Stimulated activated naive CD8-positive, alpha-beta T cell treated with anti-CD3 and anti-CD28 coated beads, Interleukin-15, amount 100 ng/mL, for 72 hours (primary cell): ENCODE measurements around the gene KRTAP2-3.
A peak's percentile ranks its signal among the peaks of the same experiment; 100 is the strongest.
"Not testable (repeated sequence)": the region's sequence is repeated elsewhere in the genome, so short reads cannot be mapped to it uniquely, and the experiment has no call there.

Source experiments
- ATAC-seq: fragments of 150-1000 bp; cut with Tn5 transposase; 2 replicates; pipeline ENCODE4 v1.10.0; 2021; ENCODE audit warnings: mild to moderate bottlenecking, moderate library complexity
- DNase-seq, 2 donors: peaks; one replicate each; pipeline ENCODE4 v3.0.0; 2021 to 2022
- H3K27ac Mint-ChIP-seq, 2 donors: one replicate each; pipeline ENCODE4 v1.8.0; 2022; ENCODE audit warnings: mild to moderate bottlenecking in 2 of 2, mixed read lengths in 2 of 2, moderate library complexity in 2 of 2
- H3K27me3 Mint-ChIP-seq: one replicate; pipeline ENCODE4 v1.8.0; 2022; ENCODE audit warnings: mixed read lengths
- H3K4me1 Mint-ChIP-seq: one replicate; pipeline ENCODE4 v1.8.0; 2022; ENCODE audit warnings: mild to moderate bottlenecking, mixed read lengths
- H3K4me3 Mint-ChIP-seq, 2 donors: one replicate each; pipeline ENCODE4 v1.8.0; 2022; ENCODE audit warnings: mild to moderate bottlenecking in 2 of 2, mixed read lengths in 2 of 2, moderate library complexity in 1 of 2
- H3K9me3 Mint-ChIP-seq, 2 donors: one replicate each; pipeline ENCODE4 v1.8.0; 2022; ENCODE audit warnings: mixed read lengths in 2 of 2

Gene KRTAP2-3

DNA sequence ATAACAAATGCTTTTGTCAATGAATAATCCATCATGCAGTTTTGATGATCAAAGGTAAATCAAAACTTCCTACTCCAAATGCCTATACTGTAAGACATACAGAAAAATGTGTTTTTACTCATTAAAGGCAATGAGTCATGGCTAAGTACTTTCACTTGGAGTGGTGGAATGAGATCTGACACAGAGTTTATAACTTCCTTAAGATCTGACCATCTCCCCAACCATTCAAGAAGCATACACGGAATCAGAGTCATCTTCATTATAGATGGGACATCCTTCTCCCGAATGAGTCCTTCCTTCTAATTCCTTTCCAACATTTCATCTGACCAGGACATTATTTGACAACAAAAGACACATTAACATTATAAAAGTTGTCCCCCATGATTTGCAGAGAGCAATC lies 23.5 kb upstream of the KRTAP2-3 start:
- not testable (repeated sequence) for H3K4me3 Mint-ChIP-seq, H3K27me3 Mint-ChIP-seq, H3K9me3 Mint-ChIP-seq, ATAC-seq, H3K27ac Mint-ChIP-seq, H3K4me1 Mint-ChIP-seq, DNase-seq

DNA sequence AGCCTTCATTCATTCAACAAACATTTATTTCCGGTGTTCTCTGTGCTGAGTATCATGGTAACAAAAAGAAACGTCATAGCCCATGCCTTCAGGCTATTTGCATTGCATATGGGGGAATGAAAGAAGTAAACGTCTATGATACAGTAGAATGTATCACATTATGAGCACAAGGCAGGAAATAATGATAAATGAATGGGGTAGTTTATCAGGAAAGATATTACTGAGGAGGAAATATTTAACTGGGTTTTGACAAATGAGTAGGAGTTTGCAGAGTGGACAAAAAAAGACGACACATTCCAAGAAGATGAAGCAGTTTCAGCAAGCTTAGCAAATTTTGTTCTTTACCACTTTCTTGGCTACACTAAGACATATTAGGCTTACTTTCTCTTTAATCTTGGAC lies 22.7 kb upstream of the KRTAP2-3 start:
- DNase-seq: no peak
- H3K9me3 Mint-ChIP-seq: no peaks in the 10 kb centered on the region
- no peak overlapping the region for H3K27ac Mint-ChIP-seq
- H3K4me3 Mint-ChIP-seq: no peak overlapping the region
- no peaks in the 10 kb centered on the region for H3K4me1 Mint-ChIP-seq
- no peaks in the 10 kb centered on the region for H3K27me3 Mint-ChIP-seq
- no peak for ATAC-seq

DNA sequence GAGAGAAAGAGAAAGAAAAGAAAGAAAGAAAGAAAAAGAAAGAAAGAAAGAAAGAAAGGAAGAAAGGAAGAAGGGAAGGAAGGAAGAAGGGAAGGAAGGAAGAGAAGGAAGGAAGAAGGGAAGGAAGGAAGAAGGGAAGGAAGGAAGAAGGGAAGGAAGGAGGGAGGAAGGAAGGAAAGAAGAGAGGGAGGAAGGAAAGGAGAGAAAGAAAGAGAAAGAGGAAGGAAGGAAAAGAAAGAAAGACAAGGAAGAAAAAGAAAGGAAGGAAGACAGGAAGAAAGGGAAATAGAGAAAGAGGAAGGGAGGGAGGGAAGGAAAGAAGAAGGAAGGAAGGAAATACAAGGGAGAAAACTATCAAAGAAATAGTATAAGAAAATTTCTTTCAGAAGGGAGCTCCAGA lies 16.9 kb upstream of the KRTAP2-3 start:
- no peak overlapping the region for H3K27ac Mint-ChIP-seq
- H3K9me3 Mint-ChIP-seq: peaks cover 0 to 6% of the 10 kb centered on the region in 2 donors
- no peak for ATAC-seq
- H3K4me3 Mint-ChIP-seq: no peak overlapping the region
- DNase-seq: no peak
- no peaks in the 10 kb centered on the region for H3K4me1 Mint-ChIP-seq
- peaks cover 10% of the 10 kb centered on the region for H3K27me3 Mint-ChIP-seq

DNA sequence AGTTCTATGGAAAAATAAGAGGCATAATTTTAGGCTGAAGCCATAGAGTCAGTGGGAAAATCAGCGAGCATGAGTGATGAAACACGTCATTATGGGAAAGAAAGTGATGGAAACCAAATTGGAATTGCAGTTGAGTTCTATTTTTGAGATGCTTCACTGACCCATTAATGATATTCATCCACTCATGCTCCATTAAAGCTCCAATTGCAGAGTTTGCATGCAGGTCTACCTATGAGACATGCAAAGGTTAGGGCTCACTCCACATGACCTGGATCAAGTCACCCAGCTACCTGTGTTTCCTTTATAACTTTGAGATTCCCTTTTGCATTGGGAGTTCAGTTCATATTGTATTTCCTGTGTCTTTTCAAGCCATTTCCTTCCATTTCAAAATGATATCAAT lies 13.8 kb upstream of the KRTAP2-3 start:
- no peak overlapping the region for H3K27ac Mint-ChIP-seq
- DNase-seq (no peak), ATAC-seq (no peak)
- H3K27me3 Mint-ChIP-seq: peaks cover 10% of the 10 kb centered on the region
- H3K4me1 Mint-ChIP-seq: no peaks in the 10 kb centered on the region
- no peak overlapping the region for H3K4me3 Mint-ChIP-seq
- peaks cover 0 to 6% of the 10 kb centered on the region in 2 donors for H3K9me3 Mint-ChIP-seq

DNA sequence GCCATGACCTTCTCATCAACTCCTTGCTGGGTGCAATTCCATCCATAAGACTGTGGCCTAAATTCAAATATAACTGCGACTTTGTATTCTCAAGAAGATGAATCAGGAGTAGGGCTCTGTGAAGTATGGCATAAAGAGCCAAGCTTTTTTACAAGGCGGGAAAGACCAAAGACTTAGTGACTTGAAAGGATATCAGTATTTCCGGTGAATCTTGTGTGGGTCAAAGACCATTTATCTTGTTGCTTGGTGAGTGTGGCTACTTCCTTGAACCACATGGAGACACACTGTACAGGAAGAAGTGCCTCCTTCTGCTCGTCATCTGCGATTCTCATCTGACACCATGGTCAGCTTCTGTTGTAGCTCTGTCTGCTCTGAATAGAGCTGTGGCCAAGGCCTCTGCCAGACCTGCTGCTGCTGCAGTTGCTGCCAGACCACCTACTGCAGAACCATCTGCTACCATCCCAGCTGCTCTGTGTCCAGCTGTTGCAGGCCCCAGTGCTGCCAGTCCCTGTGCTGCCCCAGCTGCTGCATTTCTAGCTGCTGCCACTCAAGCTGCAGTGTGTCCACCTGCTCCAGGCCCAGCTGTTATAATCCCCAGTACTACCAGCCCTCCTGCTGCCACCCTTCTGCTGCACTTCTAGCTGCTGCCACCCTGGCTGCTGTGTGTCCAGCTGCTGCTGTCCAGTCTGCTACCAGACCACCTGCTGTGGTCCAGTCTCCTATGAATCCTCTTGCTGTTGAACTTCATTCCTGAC lies 11.9 kb upstream of the KRTAP2-3 start:
- Mint-ChIP-seq H3K4me3 (no peak overlapping the region), H3K27me3 (peaks cover 10% of the 10 kb centered on the region), H3K27ac (peak overlapping the region in 1 of 2 donors; percentile 55), H3K4me1 (no peaks in the 10 kb centered on the region), H3K9me3 (peaks cover 0 to 5% of the 10 kb centered on the region in 2 donors)
- DNase-seq (no peak), ATAC-seq (no peak)

DNA sequence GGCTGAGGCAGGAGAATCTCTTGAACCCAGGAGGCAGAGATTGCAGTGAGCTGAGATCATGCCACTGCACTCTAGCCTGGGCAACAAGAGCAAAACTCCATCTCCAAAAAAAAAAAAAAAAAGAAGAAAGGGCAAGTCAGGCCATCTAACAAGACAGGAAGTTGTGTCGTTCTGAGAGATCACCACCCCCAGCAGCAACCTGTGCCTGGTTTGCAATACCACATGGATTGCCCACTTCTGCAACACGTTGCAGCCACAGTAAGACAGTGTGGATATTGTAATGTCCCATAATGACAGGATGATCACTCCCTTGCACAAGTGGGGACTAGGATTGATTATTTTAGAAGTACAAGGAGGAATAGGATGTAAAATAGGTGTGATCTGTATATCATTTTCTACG lies 9.1 kb upstream of the KRTAP2-3 start:
- Mint-ChIP-seq H3K27ac (no peak overlapping the region), H3K4me3 (no peak overlapping the region), H3K9me3 (no peaks in the 10 kb centered on the region), H3K27me3 (no peaks in the 10 kb centered on the region), H3K4me1 (peaks cover 6% of the 10 kb centered on the region)
- ATAC-seq (no peak), DNase-seq (no peak)

DNA sequence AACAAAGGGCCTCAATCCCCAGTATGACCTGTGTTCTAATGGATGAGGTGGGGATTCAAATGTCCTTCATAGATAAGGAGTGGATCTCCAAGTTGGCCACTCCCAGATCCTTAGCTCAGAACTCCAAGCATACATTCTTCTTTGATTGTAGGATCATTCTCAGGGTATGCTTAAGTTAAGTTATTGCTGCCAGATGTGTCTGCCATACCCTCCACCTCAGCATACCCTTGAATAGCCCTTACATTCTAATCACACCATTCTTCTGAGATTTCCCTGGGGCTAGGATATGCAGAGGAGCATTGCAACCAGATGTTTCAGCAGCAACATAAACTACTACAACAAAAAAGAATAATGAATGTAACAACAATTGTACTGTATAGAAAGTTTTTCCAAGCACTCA lies 7.4 kb upstream of the KRTAP2-3 start:
- H3K27me3 Mint-ChIP-seq: no peaks in the 10 kb centered on the region
- no peak for ATAC-seq
- peaks cover 6% of the 10 kb centered on the region for H3K4me1 Mint-ChIP-seq
- H3K4me3 Mint-ChIP-seq: no peak overlapping the region
- no peak overlapping the region for H3K27ac Mint-ChIP-seq
- DNase-seq: no peak
- no peaks in the 10 kb centered on the region for H3K9me3 Mint-ChIP-seq

DNA sequence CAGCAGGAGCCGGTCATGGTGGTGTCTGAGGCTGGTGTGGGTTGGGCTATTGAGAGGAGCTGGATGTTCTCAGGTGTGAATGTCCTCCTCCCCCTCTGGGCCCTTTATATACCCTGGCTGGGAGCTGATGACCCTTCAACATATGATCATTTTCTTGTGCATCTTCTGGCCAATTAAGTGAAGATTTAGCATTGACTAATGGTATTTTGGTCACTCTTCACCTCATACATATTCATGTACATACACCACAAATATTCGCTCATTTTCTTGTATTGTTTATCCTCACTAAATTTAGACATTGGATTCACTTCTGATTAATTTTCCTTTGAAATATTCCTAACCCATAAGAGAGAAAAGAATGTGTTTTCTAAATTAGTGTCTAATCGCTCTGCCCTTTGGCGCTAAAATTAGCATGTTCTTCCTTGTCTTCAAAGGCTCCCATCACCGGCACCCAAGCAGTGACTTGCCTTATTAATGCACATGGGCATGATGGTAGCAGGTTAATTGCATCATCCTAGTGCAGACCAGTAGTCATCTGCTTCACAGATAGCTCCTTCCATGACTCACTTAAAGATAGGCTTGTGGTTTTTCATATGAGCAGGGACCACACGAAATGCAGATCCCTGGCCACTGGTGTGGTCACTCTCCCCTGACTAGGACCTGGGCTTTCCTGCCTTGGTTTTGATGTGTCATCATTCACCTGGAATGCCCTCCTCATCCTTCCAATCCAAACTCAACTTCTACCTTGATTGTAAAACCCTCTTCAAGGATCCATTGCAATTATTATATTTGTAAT lies 6.1 kb upstream of the KRTAP2-3 start, which contains the start of gene KRTAP2-4:
TSS of gene KRTAP2-4 (minus strand) at position 51 of the 796 bp plus-strand sequence. CDS start at position 17, 34 bp downstream.
- H3K27ac Mint-ChIP-seq: peak within 1 kb of the TSS in 1 of 2 donors; percentile 68
- peaks cover 6% of the 10 kb centered on the region for H3K4me1 Mint-ChIP-seq
- no peak for DNase-seq
- peak; percentile 56 for ATAC-seq
- no peak within 1 kb of the TSS for H3K4me3 Mint-ChIP-seq
- H3K9me3 Mint-ChIP-seq: no peaks in the 10 kb centered on the region
- peaks cover 3% of the 10 kb centered on the region for H3K27me3 Mint-ChIP-seq

DNA sequence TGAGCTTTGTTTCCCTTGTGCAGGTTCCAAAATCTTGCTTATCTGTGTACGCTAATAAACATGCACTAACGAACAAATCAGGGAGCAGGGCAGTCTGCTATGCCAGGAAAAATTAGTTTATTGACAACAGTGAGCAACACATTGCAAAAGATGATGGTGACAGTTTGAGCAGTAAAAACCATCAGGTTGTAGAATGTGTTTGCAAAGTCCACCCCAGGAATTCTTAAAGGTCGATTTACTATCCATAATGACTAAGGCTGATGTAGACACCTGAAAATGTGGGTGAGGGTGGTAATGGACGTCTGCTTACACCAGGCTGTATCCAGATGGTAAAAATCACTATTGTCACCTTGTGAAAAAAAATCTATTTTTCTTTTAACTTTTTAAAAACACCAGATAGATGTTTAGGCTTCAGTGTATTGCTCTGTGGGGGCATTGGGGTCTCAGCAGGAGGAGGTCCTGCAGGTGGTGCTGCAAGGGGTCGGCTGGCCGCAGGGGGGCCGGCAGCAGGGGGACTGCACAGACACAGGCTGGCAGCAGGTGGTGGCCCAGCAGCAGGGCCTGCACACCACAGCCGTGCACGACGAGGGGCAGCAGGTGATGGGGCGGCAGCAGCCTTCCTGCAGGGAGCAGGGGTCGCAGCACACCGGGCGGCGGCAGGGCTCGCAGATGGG lies 5.2 kb upstream of the KRTAP2-3 start:
- H3K4me3 Mint-ChIP-seq, ATAC-seq, H3K27ac Mint-ChIP-seq, H3K9me3 Mint-ChIP-seq, DNase-seq, H3K4me1 Mint-ChIP-seq: not testable (repeated sequence)
- peaks cover 11% of the 10 kb centered on the region for H3K27me3 Mint-ChIP-seq

DNA sequence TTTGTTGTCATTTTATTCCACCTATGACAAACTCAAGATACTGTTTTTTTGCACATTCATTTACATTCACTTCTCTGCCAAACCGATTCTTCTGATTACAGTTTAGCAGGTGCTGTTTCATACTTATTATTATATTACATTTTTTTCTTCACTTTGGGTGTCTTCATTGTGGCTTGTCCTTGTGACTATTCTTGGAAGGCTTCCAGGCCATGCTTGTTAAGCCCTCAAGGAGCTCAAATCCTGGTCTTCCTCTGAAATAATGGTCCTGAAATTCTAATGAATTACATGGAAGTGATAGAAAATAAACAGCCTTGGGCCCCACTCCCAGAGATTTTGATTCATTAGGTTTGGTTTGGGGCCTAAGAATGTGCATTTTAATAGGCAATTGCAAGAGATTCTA lies 4.4 kb upstream of the KRTAP2-3 start:
- DNase-seq (no peak), ATAC-seq (no peak)
- H3K27ac Mint-ChIP-seq: no peak overlapping the region
- H3K4me1 Mint-ChIP-seq: peaks cover 6% of the 10 kb centered on the region
- H3K4me3 Mint-ChIP-seq: no peak overlapping the region
- H3K27me3 Mint-ChIP-seq: peaks cover 20% of the 10 kb centered on the region
- H3K9me3 Mint-ChIP-seq: no peaks in the 10 kb centered on the region

DNA sequence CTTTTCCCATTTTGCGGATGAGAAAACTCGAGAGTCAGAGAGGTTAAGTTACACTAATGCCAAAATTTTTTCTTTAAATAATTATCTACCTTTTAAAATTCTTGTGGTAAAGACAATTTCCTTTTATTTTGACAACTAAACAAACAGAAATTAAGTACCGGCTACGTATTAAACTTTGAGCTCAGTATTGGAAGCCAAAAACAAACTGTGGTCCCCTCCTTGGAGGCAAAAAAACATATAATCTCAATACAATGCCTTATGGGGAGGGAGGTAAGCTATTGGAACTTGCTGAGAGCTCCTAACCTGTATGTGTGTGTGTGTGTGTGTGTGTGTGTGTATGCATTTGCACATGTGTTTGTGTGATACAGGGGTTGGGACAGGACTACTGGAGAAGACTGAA lies 3.5 kb upstream of the KRTAP2-3 start:
- no peak overlapping the region for H3K4me3 Mint-ChIP-seq
- no peak overlapping the region for H3K27ac Mint-ChIP-seq
- DNase-seq (no peak), ATAC-seq (no peak)
- peaks cover 6% of the 10 kb centered on the region for H3K4me1 Mint-ChIP-seq
- no peaks in the 10 kb centered on the region for H3K9me3 Mint-ChIP-seq
- H3K27me3 Mint-ChIP-seq: peaks cover 28% of the 10 kb centered on the region

DNA sequence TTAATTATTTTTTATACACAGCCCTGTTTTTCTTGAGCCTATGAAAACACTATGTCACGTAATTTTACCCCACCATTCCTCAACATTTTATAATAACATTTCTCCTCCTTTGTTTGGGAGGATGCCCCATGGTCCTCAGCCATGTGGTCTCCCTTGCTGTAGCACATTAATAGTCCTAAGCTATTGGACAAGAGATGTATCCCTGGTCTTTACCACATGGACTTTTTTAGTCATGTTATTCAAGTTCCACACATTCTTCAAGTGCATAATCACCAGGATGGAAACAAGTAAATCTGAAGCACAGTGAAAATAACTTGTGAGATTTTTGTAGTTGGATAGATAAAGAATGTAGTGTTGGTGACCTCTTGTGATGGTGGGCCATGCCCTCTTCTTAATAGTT lies 2.0 kb upstream of the KRTAP2-3 start:
- Mint-ChIP-seq H3K27ac (no peak overlapping the region), H3K27me3 (peaks cover 30% of the 10 kb centered on the region), H3K4me3 (no peak overlapping the region), H3K9me3 (peaks cover 5 to 6% of the 10 kb centered on the region in 2 donors), H3K4me1 (peaks cover 6% of the 10 kb centered on the region)
- ATAC-seq: no peak
- no peak for DNase-seq

DNA sequence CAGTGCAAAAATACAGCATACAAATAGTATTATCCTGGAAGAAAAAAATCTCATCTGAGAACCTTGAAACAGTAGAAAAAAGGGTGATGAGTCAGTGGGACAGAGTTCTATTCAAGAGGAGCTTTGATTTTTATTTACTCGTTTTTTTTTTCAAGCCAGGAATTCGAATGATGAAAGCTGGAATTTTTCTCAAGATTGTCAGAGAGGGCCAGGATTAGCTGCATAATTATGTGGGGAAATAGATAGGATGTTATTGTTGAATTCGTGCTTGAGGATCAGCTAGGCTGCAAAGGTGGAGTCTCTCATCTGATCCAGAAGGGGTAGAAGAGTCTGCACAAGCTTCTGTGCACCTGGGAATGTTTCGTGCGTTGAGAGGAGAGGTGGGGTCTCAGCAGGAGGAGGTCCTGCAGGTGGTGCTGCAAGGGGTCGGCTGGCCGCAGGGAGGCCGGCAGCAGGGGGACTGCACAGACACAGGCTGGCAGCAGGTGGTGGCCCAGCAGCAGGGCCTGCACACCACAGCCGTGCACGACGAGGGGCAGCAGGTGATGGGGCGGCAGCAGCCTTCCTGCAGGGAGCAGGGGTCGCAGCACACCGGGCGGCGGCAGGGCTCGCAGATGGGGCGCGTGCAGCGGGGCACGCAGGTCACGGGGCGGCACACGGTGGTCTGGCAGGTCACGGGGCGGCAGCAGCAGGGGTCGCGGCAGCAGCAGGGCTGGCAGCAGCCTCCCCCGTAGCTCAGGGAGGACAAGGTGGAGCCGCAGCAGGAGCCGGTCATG lies 450 bp downstream of the KRTAP2-3 start:
- not testable (repeated sequence) for H3K9me3 Mint-ChIP-seq, ATAC-seq, H3K4me3 Mint-ChIP-seq, H3K4me1 Mint-ChIP-seq, DNase-seq, H3K27ac Mint-ChIP-seq
- peaks cover 30% of the 10 kb centered on the region for H3K27me3 Mint-ChIP-seq

DNA sequence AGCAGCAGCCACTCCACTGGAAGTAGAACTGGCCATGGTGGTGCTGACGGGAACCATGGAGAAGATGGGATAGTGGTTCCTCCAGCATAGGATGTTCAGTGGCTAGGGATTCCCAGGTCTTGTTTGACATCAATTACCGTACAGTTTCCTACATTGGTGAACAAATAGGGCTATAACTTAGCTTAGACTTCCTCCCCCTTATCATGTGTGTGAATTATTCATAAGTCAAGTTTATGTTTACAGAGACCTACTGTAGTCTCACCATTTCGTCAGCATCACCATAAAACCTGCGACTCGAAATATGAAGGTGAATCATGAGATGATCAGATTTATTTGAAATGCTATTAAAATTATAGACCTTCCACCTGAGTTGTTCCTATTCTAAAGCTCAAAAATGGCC lies 1.2 kb downstream of the KRTAP2-3 start:
- ATAC-seq (no peak), DNase-seq (no peak)
- Mint-ChIP-seq H3K9me3 (peaks cover 5 to 6% of the 10 kb centered on the region in 2 donors), H3K27ac (no peak overlapping the region), H3K27me3 (peaks cover 30% of the 10 kb centered on the region), H3K4me3 (no peak overlapping the region), H3K4me1 (no peaks in the 10 kb centered on the region)

DNA sequence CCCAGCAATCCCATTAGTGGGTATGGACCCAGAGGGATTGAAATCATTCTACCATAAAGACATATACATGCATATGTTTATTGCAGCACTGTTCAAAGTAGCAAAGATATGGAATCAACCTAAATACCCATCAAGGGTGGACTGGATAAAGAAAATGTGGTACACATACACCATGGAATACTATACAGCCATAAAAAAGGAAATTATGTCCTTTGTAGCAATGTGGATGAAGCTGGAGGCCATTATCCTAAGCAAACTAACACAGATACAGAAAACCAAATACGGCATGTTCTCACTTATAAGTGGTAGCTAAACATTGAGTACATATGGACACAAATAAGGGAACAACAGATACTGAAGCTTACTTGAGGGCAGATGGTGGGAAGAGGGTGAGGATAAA lies 2.4 kb downstream of the KRTAP2-3 start:
- Mint-ChIP-seq H3K4me3 (no peak overlapping the region), H3K27me3 (peaks cover 30% of the 10 kb centered on the region), H3K27ac (no peak overlapping the region), H3K9me3 (peaks cover 5 to 6% of the 10 kb centered on the region in 2 donors), H3K4me1 (no peaks in the 10 kb centered on the region)
- DNase-seq (no peak), ATAC-seq (no peak)
